ENCODE results near the gene IL36A. TPM values are rescaled to one million over a fixed set of nuclear protein-coding genes. Genes with fewer than 3 reads are reported as not detected.

IL36A gene
- total RNA-seq, 1 experiment from 2014 or later = not detected

DNA sequence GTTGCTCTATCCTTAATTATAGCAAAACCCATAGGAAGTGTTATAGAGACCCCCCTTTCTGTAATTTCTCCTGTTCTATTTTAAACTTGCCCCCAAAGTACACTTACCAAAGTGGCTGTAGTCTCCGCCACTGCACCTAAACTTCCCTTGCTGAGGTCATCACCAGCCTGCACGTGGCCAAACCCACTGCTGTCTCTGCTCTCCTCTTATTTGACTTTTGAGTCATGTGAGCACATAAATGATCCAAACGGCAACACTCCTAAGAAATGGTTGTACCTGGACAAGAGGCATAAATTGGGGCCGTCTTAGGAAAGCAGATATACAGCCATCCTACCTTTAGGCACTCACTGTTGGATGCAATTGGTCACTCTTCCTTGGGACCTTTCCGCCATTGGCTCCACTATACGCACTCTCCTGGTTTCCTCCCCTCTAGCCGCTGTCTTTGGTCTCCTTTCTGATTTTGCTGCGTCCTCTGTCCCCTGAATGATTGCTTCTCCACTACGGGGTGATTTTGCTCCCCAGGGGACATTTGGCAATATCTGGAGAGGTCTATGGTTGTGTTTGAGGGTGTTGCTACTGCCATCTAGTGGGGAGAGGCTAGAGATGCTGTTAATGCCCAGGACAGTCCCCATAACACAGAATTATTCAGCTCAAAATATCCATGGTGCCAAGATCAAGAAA, 46.7 kb upstream of the IL36A start:
- in situ Hi-C loops (cut with HindIII; ENCODE audit: low pct_unique_long_range_greater_than_20kb, low sequenced_read_pairs) (no loop called here), intact Hi-C loops (cut with micrococcal nuclease; ENCODE audit: unreplicated experiment) (loop anchor here (2.0 kb wide), 1 partner anchor 210 kb away; no protein-coding TSS in a partner anchor)
- ChIA-PET POLR2A (no interaction called here), CTCF (interaction anchor here (0.7 to 1.0 kb wide), 3 partner anchors 17 to 945 kb away, joined by 3 to 4 read pairs (median 3); no protein-coding TSS in a partner anchor)
- Histone ChIP-seq H3K27ac (ENCODE audit: low read length) (no peak overlapping the region), H3K27me3 (ENCODE audit: control insufficient read depth, insufficient read depth, low read length) (peaks cover 11% of the 10 kb centered on the region), H3K9me3 (ENCODE audit: control insufficient read depth, insufficient read depth, low read depth, low read length) (no peaks in the 10 kb centered on the region), H3K36me3 (ENCODE audit: control insufficient read depth, insufficient read depth, low read length) (no peaks in the 10 kb centered on the region), H3K4me1 (ENCODE audit: control insufficient read depth, insufficient read depth, low read length) (no peaks in the 10 kb centered on the region), H3K4me3 (ENCODE audit: low read depth in 2 of 2, low read length in 2 of 2) (no peak overlapping the region)
- no TSS peak for BruUV-seq (replicated peaks)
- peak; percentile 94 for ATAC-seq
- TF ChIP-seq, protein P1, sequence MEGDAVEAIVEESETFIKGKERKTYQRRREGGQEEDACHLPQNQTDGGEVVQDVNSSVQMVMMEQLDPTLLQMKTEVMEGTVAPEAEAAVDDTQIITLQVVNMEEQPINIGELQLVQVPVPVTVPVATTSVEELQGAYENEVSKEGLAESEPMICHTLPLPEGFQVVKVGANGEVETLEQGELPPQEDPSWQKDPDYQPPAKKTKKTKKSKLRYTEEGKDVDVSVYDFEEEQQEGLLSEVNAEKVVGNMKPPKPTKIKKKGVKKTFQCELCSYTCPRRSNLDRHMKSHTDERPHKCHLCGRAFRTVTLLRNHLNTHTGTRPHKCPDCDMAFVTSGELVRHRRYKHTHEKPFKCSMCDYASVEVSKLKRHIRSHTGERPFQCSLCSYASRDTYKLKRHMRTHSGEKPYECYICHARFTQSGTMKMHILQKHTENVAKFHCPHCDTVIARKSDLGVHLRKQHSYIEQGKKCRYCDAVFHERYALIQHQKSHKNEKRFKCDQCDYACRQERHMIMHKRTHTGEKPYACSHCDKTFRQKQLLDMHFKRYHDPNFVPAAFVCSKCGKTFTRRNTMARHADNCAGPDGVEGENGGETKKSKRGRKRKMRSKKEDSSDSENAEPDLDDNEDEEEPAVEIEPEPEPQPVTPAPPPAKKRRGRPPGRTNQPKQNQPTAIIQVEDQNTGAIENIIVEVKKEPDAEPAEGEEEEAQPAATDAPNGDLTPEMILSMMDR (IDR thresholded peaks at IDR 0.05) = peak; percentile 92
- TF ChIP-seq TCF7L2 (IDR thresholded peaks at IDR 0.05; ENCODE audit: low read depth, low read length) = no peak
- DNase-seq (ENCODE audit: low read depth, low spot score) = peak; percentile 36

DNA sequence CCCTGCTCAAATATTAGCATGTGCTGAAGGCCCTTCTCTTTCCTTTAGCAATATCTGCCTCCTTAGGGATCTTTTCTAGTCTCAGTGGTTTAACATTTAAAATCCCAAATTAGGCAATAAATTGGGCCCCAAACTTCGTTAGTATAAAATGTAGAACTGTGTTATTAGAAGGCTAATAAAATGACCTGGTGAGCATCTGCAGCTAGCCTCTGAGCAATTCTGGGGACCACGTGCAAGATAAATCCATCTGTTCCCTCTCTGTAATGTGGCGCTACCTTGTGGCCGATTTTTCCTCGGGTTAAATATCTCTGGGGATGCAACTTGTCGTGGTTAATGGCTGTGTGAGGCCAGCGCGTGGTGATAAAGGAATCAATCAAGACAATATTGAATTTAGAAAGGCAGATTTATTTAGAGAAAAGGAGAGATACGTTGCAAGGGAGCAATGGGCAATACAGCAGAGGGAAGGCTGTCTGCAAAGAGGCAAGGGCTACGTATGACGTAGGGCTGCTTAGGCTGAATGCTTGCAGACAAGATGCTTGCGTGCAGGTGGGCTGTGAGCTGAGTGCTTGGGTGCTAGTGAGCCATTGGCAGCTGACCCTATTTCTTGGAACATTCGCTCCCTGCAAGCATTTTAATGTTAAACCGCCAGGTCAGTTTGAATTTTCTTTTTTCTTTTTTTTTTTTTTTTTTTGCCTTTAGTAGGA, 46.0 kb upstream of the IL36A start:
- Histone ChIP-seq H3K4me3 (ENCODE audit: low read depth in 2 of 2, low read length in 2 of 2) (no peak overlapping the region), H3K27ac (ENCODE audit: low read length) (no peak overlapping the region), H3K4me1 (ENCODE audit: control insufficient read depth, insufficient read depth, low read length) (no peaks in the 10 kb centered on the region), H3K9me3 (ENCODE audit: control insufficient read depth, insufficient read depth, low read depth, low read length) (no peaks in the 10 kb centered on the region), H3K36me3 (ENCODE audit: control insufficient read depth, insufficient read depth, low read length) (no peaks in the 10 kb centered on the region), H3K27me3 (ENCODE audit: control insufficient read depth, insufficient read depth, low read length) (peaks cover 15% of the 10 kb centered on the region)
- peak; percentile 46; the same call in 1 of the 2 replicates for ATAC-seq
- TF ChIP-seq, protein P1 (IDR thresholded peaks at IDR 0.05) = peak; percentile 78
- no peak for TF ChIP-seq POLR2AphosphoS5 (IDR thresholded peaks at IDR 0.05; ENCODE audit: low read depth, low read length)
- no TSS peak for BruUV-seq (replicated peaks)
- in situ Hi-C loops (cut with HindIII; ENCODE audit: low pct_unique_long_range_greater_than_20kb, low sequenced_read_pairs) (no loop called here), intact Hi-C loops (cut with micrococcal nuclease; ENCODE audit: unreplicated experiment) (loop anchor here (2.0 kb wide), 1 partner anchor 210 kb away; no protein-coding TSS in a partner anchor)
- ChIA-PET POLR2A (no interaction called here), CTCF (interaction anchor here (0.5 to 1.0 kb wide), 4 partner anchors 18 to 945 kb away, joined by 3 to 7 read pairs (median 4); no protein-coding TSS in a partner anchor)
- DNase-seq (ENCODE audit: low read depth, low spot score) = no peak

DNA sequence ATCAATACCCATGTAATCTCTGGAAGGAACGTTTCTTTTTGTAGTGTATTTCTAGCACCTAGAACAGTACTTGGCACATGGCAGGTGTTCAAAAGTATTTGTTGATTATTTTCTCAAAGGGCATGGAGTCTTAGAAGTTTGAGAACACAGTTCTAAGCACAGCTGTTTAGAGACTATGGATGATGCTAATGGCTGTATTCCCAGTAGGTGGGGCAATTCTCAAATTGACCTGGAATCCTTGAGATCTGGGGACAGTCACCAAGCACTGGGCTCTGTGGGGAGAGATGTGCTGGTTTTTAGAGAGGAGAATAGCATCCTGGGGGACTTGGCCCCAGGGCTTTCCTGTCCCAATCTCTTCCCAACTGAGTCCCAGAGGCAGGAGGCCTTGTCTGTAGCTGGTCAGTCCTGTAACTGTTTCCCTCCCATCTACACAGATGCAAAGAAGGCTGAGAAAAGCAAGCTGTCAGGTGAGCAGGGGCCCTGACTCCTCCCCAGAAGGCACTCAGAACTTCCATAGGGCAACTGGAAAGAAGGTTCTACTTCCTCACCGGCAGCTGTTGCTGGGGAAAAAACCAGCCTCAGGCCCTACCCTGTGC, 44.9 kb upstream of the IL36A start:
- ChIA-PET POLR2A (no interaction called here), CTCF (no interaction called here)
- in situ Hi-C loops (cut with HindIII; ENCODE audit: low pct_unique_long_range_greater_than_20kb, low sequenced_read_pairs) = no loop called here
- BruUV-seq (replicated peaks) = no TSS peak
- H3K4me1 ChIP-seq (ENCODE audit: control insufficient read depth, insufficient read depth, low read length) = no peaks in the 10 kb centered on the region
- no peaks in the 10 kb centered on the region for H3K36me3 ChIP-seq (ENCODE audit: control insufficient read depth, insufficient read depth, low read length)
- intact Hi-C loops (cut with micrococcal nuclease; ENCODE audit: unreplicated experiment) = no loop called here
- no peak for DNase-seq (ENCODE audit: low read depth, low spot score)
- no peak overlapping the region for H3K4me3 ChIP-seq (ENCODE audit: low read depth in 2 of 2, low read length in 2 of 2)
- H3K9me3 ChIP-seq (ENCODE audit: control insufficient read depth, insufficient read depth, low read depth, low read length) = no peaks in the 10 kb centered on the region
- H3K27me3 ChIP-seq (ENCODE audit: control insufficient read depth, insufficient read depth, low read length) = peaks cover 11% of the 10 kb centered on the region
- H3K27ac ChIP-seq (ENCODE audit: low read length) = no peak overlapping the region
- TF ChIP-seq, protein P1 (IDR thresholded peaks at IDR 0.05) = no peak
- TF ChIP-seq TCF7L2 (IDR thresholded peaks at IDR 0.05; ENCODE audit: low read depth, low read length) = no peak
- no peak for TF ChIP-seq SIN3A (IDR thresholded peaks at IDR 0.05; ENCODE audit: borderline replicate concordance, insufficient read depth, low read depth, low read length)
- TF ChIP-seq, protein P2, sequence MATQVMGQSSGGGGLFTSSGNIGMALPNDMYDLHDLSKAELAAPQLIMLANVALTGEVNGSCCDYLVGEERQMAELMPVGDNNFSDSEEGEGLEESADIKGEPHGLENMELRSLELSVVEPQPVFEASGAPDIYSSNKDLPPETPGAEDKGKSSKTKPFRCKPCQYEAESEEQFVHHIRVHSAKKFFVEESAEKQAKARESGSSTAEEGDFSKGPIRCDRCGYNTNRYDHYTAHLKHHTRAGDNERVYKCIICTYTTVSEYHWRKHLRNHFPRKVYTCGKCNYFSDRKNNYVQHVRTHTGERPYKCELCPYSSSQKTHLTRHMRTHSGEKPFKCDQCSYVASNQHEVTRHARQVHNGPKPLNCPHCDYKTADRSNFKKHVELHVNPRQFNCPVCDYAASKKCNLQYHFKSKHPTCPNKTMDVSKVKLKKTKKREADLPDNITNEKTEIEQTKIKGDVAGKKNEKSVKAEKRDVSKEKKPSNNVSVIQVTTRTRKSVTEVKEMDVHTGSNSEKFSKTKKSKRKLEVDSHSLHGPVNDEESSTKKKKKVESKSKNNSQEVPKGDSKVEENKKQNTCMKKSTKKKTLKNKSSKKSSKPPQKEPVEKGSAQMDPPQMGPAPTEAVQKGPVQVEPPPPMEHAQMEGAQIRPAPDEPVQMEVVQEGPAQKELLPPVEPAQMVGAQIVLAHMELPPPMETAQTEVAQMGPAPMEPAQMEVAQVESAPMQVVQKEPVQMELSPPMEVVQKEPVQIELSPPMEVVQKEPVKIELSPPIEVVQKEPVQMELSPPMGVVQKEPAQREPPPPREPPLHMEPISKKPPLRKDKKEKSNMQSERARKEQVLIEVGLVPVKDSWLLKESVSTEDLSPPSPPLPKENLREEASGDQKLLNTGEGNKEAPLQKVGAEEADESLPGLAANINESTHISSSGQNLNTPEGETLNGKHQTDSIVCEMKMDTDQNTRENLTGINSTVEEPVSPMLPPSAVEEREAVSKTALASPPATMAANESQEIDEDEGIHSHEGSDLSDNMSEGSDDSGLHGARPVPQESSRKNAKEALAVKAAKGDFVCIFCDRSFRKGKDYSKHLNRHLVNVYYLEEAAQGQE (IDR thresholded peaks at IDR 0.05; ENCODE audit: insufficient read depth in 1 of 2, low read depth in 2 of 2, low read length in 1 of 2) = no peak
- TF ChIP-seq POLR2AphosphoS5 (IDR thresholded peaks at IDR 0.05; ENCODE audit: low read depth, low read length) = no peak
- ATAC-seq = no peak

Measured in Panc1 (cell line).